BLaER1 (cell line): ENCODE data around the gene SLC26A2.

Source experiments
- H3K27ac ChIP-seq: shearing (Covaris generic); formaldehyde crosslinking; 2 replicates; pipeline ENCODE4 v1.8.1; 2022
- H3K27me3 ChIP-seq: shearing (Covaris generic); formaldehyde crosslinking; 2 replicates; pipeline ENCODE4 v1.8.1; 2022
- H3K36me3 ChIP-seq: shearing (Covaris generic); formaldehyde crosslinking; 2 replicates; pipeline ENCODE4 v1.8.1; 2022
- H3K4me1 ChIP-seq: shearing (Covaris generic); formaldehyde crosslinking; 2 replicates; pipeline ENCODE4 v1.8.1; 2022
- H3K4me2 ChIP-seq: shearing (Covaris generic); formaldehyde crosslinking; 2 replicates; pipeline ENCODE4 v1.8.1; 2022
- H3K4me3 ChIP-seq: shearing (Covaris generic); formaldehyde crosslinking; 2 replicates; pipeline ENCODE4 v1.8.1; 2022
- H3K9ac ChIP-seq: shearing (Covaris generic); formaldehyde crosslinking; 2 replicates; pipeline ENCODE4 v1.8.1; 2022
- H3K9me3 ChIP-seq: shearing (Covaris generic); formaldehyde crosslinking; 2 replicates; pipeline ENCODE4 v1.8.1; 2022
- H4K20me1 ChIP-seq: shearing (Covaris generic); formaldehyde crosslinking; 2 replicates; pipeline ENCODE4 v1.8.1; 2022
- Cebpa-rat ChIP-seq: shearing (Covaris generic); IDR thresholded peaks from 2 replicates; pipeline ENCODE4 v1.8.1; 2022

The SLC26A2 gene

DNA sequence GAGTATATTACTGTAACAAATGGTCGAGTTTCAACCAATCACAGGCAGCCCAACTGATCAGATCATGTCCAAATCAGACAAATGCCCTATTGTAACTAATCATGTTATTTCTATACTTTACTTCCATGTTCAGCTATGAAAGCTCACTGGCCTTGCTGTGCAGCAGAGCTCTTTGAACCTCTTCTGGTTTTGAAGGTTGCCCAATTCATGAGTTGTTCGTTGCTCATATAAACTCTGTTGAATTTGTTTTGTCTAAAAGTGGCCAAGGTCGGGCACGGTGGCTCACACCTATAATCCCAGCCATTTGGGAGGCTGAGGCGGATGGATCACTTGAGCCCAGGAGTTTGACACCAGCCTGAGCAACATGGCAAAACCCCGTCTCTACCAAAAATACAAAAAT lies 37.6 kb upstream of the SLC26A2 start:
- TF ChIP-seq Cebpa-rat = no peak
- no peaks in the 10 kb centered on the region for H4K20me1 ChIP-seq
- H3K27me3 ChIP-seq = no peaks in the 10 kb centered on the region
- H3K4me3 ChIP-seq = no peak overlapping the region
- H3K36me3 ChIP-seq = no peaks in the 10 kb centered on the region
- H3K4me2 ChIP-seq = no peak overlapping the region
- H3K9me3 ChIP-seq = no peaks in the 10 kb centered on the region
- H3K9ac ChIP-seq = no peak overlapping the region
- peaks cover 15% of the 10 kb centered on the region for H3K4me1 ChIP-seq
- H3K27ac ChIP-seq = no peak overlapping the region

DNA sequence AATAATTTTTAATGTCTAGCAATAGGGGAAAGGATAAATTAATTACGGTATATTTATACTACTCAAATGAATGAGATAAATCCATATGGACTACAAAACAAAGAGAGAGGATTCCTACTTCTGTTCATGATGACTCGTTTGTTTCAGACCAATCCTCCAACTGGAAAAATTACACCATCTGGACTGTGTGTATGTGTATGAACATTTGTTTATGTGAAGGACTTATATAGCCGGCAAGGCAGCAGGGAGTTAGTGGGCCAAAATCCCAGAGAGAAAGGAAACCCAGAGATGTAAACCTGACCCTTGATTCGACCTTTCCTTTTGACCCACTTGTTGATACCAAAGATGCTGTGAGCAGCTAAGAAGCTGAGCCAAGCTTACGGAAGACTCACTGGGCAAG lies 36.1 kb upstream of the SLC26A2 start:
- Histone ChIP-seq H3K36me3 (no peaks in the 10 kb centered on the region), H3K4me3 (no peak overlapping the region), H3K9ac (no peak overlapping the region), H3K4me2 (no peak overlapping the region), H3K4me1 (peaks cover 15% of the 10 kb centered on the region), H3K27me3 (no peaks in the 10 kb centered on the region), H4K20me1 (no peaks in the 10 kb centered on the region), H3K9me3 (no peaks in the 10 kb centered on the region), H3K27ac (no peak overlapping the region)
- TF ChIP-seq Cebpa-rat = no peak

DNA sequence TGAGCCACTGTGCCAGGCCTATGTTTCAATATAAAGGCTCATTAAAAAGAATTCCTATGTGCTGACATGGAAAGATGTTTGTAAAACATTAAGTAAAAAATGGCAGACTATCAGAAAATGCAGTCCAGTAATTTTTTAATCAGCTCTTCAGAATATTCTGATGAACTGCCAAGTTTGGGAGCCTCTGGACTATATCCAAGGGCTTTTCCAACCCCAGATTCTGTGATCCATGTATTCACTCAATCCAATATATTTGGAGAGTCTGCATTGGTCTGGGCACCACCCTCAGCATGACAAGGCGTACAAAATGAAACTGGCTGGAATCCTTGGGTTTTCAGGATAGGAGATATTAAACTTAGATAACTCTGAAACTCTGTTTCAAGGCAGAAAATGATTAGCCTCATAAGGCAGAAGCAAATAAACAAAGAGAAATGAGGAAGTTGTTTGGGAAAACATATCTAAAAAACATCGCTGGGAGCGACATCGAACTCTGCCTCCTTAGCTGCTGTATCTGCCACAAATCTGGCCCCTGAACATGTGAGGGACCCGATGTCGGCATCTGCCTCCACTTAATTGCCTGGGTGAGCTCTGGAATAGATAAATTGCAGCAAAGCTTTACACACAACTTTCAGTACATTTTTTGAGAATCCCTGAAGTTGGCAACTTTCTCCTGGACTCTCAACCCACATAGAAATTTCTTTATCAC lies 30.4 kb upstream of the SLC26A2 start:
- H3K27me3 ChIP-seq = no peaks in the 10 kb centered on the region
- TF ChIP-seq Cebpa-rat = no peak
- no peaks in the 10 kb centered on the region for H3K9me3 ChIP-seq
- no peak overlapping the region for H3K27ac ChIP-seq
- H3K36me3 ChIP-seq = no peaks in the 10 kb centered on the region
- H3K4me2 ChIP-seq = no peak overlapping the region
- no peaks in the 10 kb centered on the region for H4K20me1 ChIP-seq
- no peaks in the 10 kb centered on the region for H3K4me1 ChIP-seq
- H3K9ac ChIP-seq = no peak overlapping the region
- H3K4me3 ChIP-seq = no peak overlapping the region

DNA sequence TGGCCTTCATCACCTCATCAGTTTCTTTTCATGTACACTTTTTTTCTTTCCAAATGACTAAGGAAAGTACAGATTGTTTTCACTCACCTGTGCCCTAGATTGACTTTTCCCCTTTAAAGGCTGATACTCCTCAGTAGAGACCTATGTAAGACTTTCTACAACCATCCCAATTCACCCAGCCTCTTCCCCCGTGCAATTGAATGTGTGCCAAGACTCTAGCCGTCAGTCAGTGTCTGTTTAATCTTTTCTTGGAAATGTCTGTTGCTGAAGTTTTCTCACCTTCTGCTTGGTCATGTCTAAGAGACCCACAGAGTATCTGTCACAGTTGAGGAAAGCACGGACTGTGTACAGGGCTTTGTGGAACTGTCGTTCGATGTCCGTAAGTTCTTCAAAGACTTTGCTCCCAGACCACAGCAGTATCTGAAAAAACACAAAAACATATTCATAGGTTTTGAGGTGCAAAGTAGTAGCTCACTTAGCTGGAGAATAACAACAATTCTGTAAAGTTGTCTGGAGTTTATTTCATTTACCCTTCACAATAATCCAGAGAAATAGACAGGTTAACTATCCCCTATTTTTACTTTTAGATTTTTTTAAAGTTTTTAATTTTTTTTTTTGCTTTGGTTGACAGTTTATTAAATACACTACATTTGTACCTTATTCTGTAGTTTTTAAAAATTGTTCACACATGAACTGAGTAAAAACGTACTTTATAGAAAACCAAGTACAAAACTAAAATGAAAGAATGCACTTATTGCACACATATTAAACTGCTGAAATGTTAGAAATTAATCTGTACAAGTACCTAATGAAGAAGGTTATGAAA lies 29.6 kb upstream of the SLC26A2 start:
- TF ChIP-seq Cebpa-rat = no peak
- Histone ChIP-seq H3K4me2 (no peak overlapping the region), H4K20me1 (no peaks in the 10 kb centered on the region), H3K36me3 (no peaks in the 10 kb centered on the region), H3K27me3 (no peaks in the 10 kb centered on the region), H3K27ac (no peak overlapping the region), H3K4me1 (peaks cover 5% of the 10 kb centered on the region), H3K9ac (no peak overlapping the region), H3K9me3 (no peaks in the 10 kb centered on the region), H3K4me3 (no peak overlapping the region)

DNA sequence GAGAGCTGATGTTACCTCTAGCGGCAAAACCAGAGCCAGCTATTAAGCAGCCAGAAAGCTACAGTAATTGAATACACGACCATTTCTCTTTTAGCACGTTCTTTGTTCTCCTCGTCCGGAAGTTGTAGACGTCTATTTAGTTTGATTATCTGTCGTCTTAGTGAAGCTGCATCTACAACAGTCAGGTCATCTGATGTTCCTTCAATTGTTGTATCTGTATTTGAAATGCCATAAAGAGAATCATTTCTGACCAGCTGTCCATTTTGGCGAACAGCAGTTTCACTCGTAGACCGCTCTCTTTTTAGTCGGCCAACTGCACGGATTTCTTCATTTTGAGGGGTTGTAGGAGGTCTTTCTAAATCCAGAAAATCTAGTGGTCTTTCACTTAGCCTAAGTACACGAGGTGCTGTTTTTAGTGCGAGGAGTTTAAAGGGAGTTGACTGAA lies 28.5 kb upstream of the SLC26A2 start:
- Histone ChIP-seq H3K4me2 (no peak overlapping the region), H3K4me3 (no peak overlapping the region), H3K27me3 (no peaks in the 10 kb centered on the region), H3K9ac (no peak overlapping the region), H3K4me1 (peaks cover 8% of the 10 kb centered on the region), H3K36me3 (no peaks in the 10 kb centered on the region), H3K27ac (no peak overlapping the region), H4K20me1 (no peaks in the 10 kb centered on the region), H3K9me3 (no peaks in the 10 kb centered on the region)
- no peak for TF ChIP-seq Cebpa-rat

DNA sequence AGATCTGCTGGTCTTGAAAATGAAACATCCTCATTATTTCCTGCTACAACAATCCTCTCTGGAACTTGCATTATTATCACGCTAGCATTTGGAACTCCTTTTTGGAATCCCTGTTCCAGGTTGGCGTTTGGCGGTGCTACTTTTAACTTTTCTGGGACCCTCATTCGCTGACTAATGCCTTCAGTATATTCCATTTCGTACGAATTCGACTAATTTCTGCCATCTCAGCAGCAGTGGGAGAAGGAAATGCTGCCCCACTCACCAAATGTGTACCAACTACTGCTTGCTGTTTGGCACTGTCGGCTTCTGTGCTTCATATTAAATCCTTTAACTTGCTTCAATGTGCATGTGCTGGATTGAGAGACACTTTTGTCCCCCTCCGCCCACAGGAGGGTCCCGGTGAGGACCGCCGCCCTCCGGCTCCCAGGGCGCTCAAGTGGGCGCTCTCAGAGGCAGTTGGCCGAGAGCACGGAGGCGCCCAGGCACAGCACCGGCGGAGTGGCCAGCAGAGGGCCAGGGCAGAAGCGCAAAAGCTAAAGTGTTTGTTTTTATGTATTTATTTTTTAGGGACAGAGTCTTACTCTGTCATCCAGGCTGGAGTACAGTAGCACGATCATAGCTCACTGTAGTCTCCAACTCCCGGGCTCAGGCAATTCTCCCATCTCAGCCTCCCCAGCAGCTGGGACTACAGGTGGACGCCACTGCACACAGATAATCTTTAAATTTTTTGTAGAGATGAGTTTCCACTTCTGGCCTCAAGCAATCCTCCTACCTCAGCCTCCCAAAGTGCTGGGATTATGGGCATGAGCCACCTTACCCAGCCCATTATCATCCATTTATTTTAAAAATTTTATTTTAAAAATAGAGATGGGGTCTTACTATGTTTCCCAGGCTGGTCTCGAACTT lies 27.9 kb upstream of the SLC26A2 start:
- no peaks in the 10 kb centered on the region for H3K27me3 ChIP-seq
- no peak overlapping the region for H3K4me2 ChIP-seq
- H3K4me3 ChIP-seq = no peak overlapping the region
- H4K20me1 ChIP-seq = no peaks in the 10 kb centered on the region
- no peaks in the 10 kb centered on the region for H3K9me3 ChIP-seq
- no peaks in the 10 kb centered on the region for H3K36me3 ChIP-seq
- peaks cover 8% of the 10 kb centered on the region for H3K4me1 ChIP-seq
- no peak overlapping the region for H3K9ac ChIP-seq
- H3K27ac ChIP-seq = no peak overlapping the region
- TF ChIP-seq Cebpa-rat = no peak

DNA sequence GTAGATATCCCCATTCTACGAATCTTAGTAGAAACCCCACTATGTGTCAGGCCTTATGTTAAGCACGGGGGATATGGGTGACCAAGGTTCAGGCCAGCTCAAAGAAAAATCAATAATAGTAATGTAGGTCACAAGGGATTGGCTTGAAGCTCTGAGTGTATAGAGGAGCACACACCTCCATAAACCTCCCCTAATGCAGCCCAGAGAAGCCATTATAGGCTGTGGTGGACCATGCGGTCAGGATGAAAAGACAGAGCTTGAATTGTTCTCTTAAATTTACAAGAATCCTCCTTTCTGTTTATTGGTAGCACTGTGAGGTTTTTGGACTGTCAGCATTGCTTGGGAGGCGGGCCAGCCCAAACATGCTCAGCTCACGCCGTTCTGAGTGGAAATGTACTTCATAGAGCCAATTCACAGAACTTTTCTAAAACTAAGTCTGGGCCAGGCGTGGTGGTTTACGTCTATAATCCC lies 25.1 kb upstream of the SLC26A2 start:
- no peak overlapping the region for H3K4me3 ChIP-seq
- peak overlapping the region; percentile 27; the same call in 1 of the 2 replicates for H3K4me2 ChIP-seq
- H4K20me1 ChIP-seq = no peaks in the 10 kb centered on the region
- H3K9me3 ChIP-seq = no peaks in the 10 kb centered on the region
- no peak overlapping the region for H3K27ac ChIP-seq
- H3K27me3 ChIP-seq = no peaks in the 10 kb centered on the region
- H3K9ac ChIP-seq = no peak overlapping the region
- no peaks in the 10 kb centered on the region for H3K36me3 ChIP-seq
- peaks cover 8% of the 10 kb centered on the region for H3K4me1 ChIP-seq
- no peak for TF ChIP-seq Cebpa-rat

DNA sequence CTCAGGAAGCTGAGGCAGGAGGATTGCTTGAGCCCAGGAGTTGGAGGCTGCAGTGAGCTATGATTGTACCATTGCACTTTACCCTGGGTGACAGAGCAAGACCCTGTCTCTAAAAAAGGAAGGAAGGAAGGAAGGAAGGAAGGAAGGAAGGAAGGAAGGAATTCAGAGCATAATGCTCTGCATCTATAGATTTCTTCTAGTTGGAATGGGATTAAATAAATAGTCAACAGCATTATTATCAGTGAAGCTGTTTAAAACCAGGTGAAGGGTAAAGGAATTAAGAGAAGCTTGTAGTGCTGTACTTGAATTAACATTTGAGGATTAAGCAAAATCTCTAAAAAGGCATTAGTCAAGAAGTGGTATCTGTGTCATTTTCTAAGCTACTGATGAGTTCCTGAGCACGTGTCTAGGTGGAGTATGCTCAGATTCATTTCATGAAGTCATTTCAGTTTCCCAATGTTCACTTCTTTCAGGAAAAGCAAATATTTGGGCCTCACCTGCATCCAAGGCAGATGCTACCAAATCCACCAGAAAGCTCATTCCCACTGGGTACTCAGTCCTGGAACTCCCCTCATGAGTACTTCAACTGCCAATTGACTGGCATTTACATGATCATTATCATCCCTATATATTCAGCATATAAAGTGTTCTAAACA lies 24.4 kb upstream of the SLC26A2 start:
- H3K4me3 ChIP-seq = no peak overlapping the region
- H3K9me3 ChIP-seq = no peaks in the 10 kb centered on the region
- H4K20me1 ChIP-seq = no peaks in the 10 kb centered on the region
- no peak for TF ChIP-seq Cebpa-rat
- H3K4me2 ChIP-seq = peak overlapping the region; percentile 27; the same call in 1 of the 2 replicates
- H3K4me1 ChIP-seq = peaks cover 8% of the 10 kb centered on the region
- H3K9ac ChIP-seq = no peak overlapping the region
- no peaks in the 10 kb centered on the region for H3K27me3 ChIP-seq
- H3K36me3 ChIP-seq = no peaks in the 10 kb centered on the region
- H3K27ac ChIP-seq = no peak overlapping the region

DNA sequence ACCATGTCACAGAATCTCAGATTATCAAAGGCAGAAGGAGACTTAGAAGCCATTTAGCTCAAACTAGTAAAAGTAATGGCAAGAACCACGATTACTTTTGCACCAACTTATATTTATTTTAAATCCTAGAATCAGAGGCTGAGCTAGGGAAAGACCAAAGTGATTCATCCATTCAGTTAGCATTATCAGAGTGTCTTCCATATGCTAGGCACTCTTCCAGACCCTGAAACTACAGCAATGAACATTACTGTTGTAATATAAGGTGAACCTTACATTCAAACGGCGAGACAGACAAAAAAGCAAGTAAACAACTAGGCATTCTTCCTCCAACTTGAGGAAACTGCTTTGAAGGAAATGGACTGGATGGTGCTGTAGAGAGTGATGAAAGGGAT lies 23.9 kb upstream of the SLC26A2 start:
- H3K27ac ChIP-seq = no peak overlapping the region
- no peaks in the 10 kb centered on the region for H3K9me3 ChIP-seq
- H3K4me1 ChIP-seq = peaks cover 8% of the 10 kb centered on the region
- H3K27me3 ChIP-seq = no peaks in the 10 kb centered on the region
- no peak for TF ChIP-seq Cebpa-rat
- H3K9ac ChIP-seq = no peak overlapping the region
- no peaks in the 10 kb centered on the region for H3K36me3 ChIP-seq
- no peaks in the 10 kb centered on the region for H4K20me1 ChIP-seq
- H3K4me3 ChIP-seq = no peak overlapping the region
- H3K4me2 ChIP-seq = no peak overlapping the region
